Stimulated activated CD4-positive, alpha-beta T cell treated with anti-CD3 and anti-CD28 coated beads, Interleukin-4, amount 100 ng/mL, for 48 hours (primary cell): ENCODE results near the gene TOX2.

Experiments used
- DNase-seq, 2 donors: peaks; one replicate each; pipeline ENCODE4 v3.0.0-alpha.2; 2020; ENCODE audit warnings: low read depth in 2 of 2

Gene TOX2

GRCh38 chr20:44064501-44065400, 150.1 kb downstream of the TOX2 start:
- no peak for DNase-seq

- DNase-seq: no peak
Observed at GRCh38 chr20:44065401-44066340, 151.0 kb downstream of the TOX2 start.

GRCh38 chr20:44066645-44067606, 152.3 kb downstream of the TOX2 start:
- DNase-seq: no peak

- DNase-seq: no peak
Observed at GRCh38 chr20:44067650-44068081, 153.0 kb downstream of the TOX2 start.

GRCh38 chr20:44068316-44069201, 153.9 kb downstream of the TOX2 start:
- no peak for DNase-seq

- peak; percentile 39 to 41 for DNase-seq
Observed at GRCh38 chr20:44069203-44070011, 154.8 kb downstream of the TOX2 start.

- DNase-seq: no peak
Observed at GRCh38 chr20:44070139-44070900, 155.7 kb downstream of the TOX2 start.

- DNase-seq: no peak
Observed at GRCh38 chr20:44071057-44071456, 156.4 kb downstream of the TOX2 start.

GRCh38 chr20:44071526-44072111, 157.0 kb downstream of the TOX2 start:
- DNase-seq: no peak

GRCh38 chr20:44072384-44072783, 157.7 kb downstream of the TOX2 start:
- DNase-seq: no peak

GRCh38 chr20:44073011-44073674, 158.5 kb downstream of the TOX2 start:
- no peak for DNase-seq

GRCh38 chr20:44073675-44074071, 159.0 kb downstream of the TOX2 start:
- DNase-seq: no peak

GRCh38 chr20:44074252-44075151, 159.8 kb downstream of the TOX2 start:
- DNase-seq: no peak

GRCh38 chr20:44075191-44075949, 160.7 kb downstream of the TOX2 start:
- DNase-seq: no peak

- no peak for DNase-seq
Observed at GRCh38 chr20:44075950-44076232, 161.2 kb downstream of the TOX2 start.

- no peak for DNase-seq
Observed at GRCh38 chr20:44079291-44079690, 164.6 kb downstream of the TOX2 start.
